Effector CD8-positive, alpha-beta T cell (primary cell): ENCODE results near the gene GRIA1.

ENCODE experiments used
- DNase-seq: peaks from one replicate; lab custom pipeline; 2025; lab: John Stamatoyannopoulos, UW

Gene GRIA1

GRCh38 chr5:153498516-153498915, 8.0 kb downstream of the GRIA1 start:
- DNase-seq = no peak

DNA sequence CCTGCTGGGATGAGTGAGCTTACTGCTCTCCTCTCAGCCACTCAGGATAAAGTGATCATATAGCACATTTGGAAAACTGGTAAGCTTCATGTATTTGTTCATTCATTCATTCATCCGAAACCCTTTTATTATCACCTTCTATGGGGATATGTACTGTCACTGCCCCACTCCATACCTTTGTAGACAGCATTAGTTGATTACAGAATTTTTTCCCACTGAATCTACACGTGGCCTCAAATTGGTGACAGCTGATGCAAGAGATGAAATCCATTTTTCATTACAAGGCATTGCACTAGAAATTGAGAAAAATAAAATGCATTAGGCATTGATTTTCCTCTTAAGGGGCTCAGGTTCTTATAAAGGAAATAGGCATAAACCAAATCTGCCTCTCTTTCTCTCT, 9.7 kb downstream of the GRIA1 start:
- DNase-seq = no peak

GRCh38 chr5:153504726-153505125, 14.3 kb downstream of the GRIA1 start:
- no peak for DNase-seq

- DNase-seq = no peak
These were observed 18.2 kb downstream of the GRIA1 start for GRCh38 chr5:153508700-153509099.

GRCh38 chr5:153511622-153512021, 21.2 kb downstream of the GRIA1 start:
- no peak for DNase-seq

DNA sequence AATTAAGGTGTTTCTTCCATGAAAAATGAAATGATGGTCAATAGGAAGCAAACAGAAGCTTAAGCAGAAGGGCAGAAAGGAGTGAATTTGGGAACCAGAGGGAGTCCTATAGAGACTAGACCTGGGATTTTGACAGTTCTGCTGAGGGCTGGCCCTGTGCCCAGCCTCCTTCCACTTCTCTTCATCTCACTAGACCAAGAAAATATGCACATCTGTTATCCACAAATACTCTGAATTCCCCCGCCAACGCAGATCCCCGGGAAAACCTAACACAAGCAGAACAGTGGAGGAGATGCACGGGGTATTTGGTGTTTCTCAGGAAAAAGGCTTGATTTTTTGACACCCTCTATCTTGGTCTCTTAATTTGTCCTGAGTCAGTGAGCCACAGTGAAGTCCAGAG, 22.7 kb downstream of the GRIA1 start:
- DNase-seq = no peak

- DNase-seq = no peak
These were observed 24.8 kb downstream of the GRIA1 start for GRCh38 chr5:153515301-153515700.

DNA sequence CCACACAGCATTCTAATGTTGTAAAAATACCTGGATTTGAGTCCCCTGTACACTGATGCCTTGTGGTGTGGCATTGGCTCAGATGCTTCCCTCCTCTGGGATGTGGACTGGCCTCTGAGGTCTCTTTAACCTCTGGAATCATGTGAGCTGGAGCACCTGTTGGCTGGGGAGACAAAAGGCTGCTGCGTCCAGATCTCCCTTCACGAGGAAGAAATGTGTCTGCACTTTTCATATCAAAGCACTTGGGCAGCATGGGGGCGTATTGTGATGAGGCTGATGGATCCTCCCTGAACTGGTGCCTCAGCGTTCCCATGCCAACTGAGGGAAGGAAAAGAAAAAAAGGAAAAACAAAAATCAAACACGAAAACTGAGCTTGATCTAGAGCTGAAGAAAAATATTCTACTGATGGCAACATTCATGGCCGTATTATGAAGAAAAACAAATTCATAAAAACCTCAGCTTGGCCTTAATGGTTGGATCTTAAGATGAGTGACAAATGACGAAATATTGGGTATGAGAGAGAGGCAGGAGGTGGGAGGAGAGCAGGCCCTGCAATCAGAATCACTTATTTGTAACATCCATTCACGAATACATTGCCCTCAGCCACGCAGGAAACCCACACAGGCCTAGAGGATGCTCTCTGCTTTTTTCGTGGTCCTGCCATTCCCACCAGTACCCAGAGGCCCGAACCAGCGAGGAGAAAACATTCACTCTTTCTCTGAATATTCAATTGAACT, 26.2 kb downstream of the GRIA1 start:
- no peak for DNase-seq

DNA sequence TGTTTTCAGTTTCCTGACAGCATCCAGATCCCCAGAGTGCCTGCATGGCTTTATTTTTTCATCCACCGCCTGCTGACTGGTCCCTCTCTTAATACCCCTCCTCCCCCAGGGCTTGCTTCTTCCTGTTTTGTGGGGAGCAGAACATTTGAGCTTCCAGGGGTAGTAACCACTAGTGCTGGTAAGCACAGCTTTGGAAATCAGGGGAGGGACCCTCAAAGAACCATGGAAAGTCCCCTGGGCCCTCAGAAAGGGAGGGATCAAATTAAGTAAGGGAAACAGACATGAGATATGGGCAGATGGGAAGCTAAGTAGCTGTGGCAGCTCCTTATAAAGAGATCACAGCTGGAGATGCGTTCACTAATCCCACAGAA, 26.8 kb downstream of the GRIA1 start:
- DNase-seq = no peak

DNA sequence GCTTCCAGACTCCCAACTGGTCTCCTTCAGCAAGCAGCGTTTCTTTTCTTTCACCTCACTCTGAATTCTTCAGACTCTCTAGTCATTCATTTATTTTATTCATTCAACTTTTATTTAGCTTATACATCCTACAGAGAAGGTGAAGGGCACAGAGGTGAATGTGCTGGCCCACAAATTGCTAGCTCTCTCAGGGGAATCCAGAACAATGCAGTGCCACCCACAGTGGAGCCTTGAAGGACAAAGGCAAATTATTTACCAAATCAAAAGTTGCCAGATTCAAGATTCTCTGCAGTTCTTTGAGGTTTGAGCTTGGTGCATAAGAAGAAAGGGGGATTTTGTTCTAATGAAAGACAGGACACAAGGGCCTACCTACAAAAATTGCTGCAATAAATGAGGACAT, 29.7 kb downstream of the GRIA1 start:
- DNase-seq = no peak

DNA sequence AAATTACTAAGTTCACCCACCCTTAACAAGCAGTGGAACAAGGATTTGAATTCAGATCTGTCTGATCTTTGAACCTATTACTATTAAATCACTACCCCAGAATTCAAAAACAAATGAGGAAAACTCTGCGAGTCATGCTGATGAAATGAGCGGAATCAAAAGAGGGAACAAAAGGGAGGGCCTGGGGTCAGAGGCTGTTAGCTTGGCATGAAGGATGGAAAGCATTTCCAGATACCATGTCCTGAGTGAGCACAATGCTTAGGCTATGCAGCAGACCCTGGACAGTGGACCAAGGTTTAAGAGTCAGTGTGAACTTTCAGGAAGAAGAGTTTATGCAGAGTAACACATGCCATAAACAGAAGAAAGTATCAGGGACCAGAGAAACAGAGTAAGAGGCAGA, 30.5 kb downstream of the GRIA1 start:
- no peak for DNase-seq

- no peak for DNase-seq
These were observed 32.7 kb downstream of the GRIA1 start for GRCh38 chr5:153523211-153523610.

DNA sequence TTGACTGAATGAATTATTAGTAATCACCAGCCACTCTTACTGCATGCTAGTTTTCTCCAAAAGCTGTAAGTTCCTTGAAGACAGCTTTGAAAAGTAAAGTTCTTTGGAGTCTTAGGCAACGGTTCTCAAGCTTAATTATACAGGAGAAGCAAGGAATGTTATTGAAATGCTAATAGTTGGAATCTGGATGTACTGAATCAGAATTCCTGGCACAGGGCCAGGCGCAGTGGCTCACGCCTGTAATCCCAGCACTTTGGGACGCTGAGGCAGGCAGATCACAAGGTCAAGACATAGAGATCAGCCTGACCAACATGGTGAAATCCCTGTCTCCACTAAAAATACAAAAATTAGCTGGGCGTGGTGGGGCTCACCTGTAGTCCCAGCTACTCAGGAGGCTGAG, 33.4 kb downstream of the GRIA1 start:
- no peak for DNase-seq

- DNase-seq = no peak
These were observed 35.1 kb downstream of the GRIA1 start for GRCh38 chr5:153525536-153525935.

- DNase-seq = no peak
These were observed 40.1 kb downstream of the GRIA1 start for GRCh38 chr5:153530357-153531143.

DNA sequence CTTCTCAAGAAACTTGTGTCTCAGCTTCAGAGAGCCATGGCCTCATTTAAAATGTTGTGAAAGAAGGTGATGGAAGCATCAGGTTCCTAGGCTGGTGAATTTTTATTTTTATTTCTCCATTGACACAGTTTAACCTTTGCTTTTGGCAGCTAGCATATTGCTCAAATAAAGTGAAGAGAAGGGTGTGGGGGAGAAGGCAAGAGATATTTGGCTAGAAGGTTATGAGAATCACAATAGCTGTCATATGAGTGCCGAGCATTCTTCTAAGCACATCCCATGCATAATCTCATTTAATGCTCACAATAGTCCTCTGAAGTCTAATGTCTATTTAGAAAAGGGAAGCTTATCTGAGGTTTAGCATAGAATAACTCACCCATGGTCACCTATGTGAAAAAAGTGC, 43.1 kb downstream of the GRIA1 start:
- DNase-seq = no peak

DNA sequence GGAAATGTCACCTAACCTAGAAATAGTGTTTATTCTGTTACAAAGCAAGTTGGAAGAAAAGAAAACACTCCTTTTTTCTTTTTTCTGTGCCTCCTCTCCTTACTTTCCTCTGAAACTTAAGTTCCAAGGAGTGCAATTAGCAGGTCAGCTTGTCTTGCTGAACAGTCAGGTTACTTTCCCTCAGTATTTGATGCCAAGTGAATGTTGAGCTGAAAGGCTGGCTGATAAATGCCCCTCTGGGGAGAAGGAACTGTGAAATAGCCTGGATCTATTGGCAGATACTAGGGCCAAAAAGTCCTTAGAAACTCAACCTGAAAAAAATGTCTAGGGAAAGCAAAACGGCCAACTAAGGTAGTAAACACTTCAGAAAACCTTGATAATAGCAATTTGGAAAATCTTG, 43.6 kb downstream of the GRIA1 start:
- no peak for DNase-seq

GRCh38 chr5:153537207-153537606, 46.7 kb downstream of the GRIA1 start:
- no peak for DNase-seq

- no peak for DNase-seq
These were observed 49.5 kb downstream of the GRIA1 start for GRCh38 chr5:153539983-153540382.

- DNase-seq = no peak
These were observed 52.1 kb downstream of the GRIA1 start for GRCh38 chr5:153542536-153542935.

DNA sequence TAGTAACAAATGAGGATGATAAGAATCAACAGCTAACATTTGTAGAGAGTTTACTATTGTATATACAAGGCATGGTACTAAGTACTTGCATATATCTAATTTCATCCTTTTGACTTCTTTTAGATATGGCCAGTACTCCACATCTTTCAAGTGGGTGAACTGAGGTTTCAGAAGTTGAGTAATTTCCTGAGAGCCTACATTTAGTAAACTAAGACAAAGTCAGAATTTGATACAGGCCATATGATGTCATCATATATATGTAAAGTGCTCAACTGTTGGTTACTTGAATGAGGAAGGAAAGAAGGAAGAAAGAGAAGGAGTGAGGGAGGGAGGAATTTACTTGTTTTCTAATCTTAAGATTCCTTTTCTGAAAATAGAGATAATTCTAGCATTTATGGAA, 52.8 kb downstream of the GRIA1 start:
- no peak for DNase-seq

DNA sequence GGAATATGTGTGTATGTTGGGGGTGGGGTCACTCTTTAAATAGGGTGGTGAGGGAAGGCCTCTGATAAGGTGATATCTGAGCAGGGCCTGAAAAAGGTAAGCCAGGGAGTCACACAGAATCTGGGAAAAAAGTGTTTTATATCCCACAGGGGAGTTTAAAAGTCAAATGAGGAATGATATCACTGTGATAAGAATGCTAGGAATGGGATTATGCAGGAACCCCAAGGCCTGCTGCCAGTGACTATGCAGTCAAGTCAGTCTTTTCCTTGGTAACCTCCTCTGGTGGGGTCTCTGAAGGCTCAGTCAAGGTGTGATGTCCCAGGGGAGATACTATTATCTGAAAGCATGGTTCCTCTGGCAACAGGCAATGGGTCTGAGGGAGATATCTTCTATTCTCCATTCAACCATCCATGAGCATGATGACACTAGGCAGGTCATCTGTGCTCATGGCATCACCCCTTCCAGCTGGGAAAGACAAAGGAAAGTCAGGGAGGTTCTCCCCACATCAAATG, 53.5 kb downstream of the GRIA1 start:
- DNase-seq = no peak

- no peak for DNase-seq
These were observed 54.2 kb downstream of the GRIA1 start for GRCh38 chr5:153544706-153545105.
